ENCODE measurements around the gene METTL26.
A peak's percentile ranks its signal among the peaks of the same experiment; 100 is the strongest.

METTL26 gene

GRCh38 chr16:662597-662996 is 26.5 kb upstream of the METTL26 start:
- Histone ChIP-seq H3K4me3 (no peak overlapping the region), H3K9ac (ENCODE audit: insufficient read length) (no peak overlapping the region), H3K9me3 (ENCODE audit: low read depth, low read length) (no peaks in the 10 kb centered on the region), H3K36me3 (ENCODE audit: insufficient read depth, low read length) (no peaks in the 10 kb centered on the region; the same call in 1 of the 2 replicates), H3K27ac (no peak overlapping the region)
- no peak for TF ChIP-seq POLR2AphosphoS5 (IDR thresholded peaks at IDR 0.05; ENCODE audit: borderline replicate concordance, low read depth, low read length)
- TF ChIP-seq EZH2 (IDR thresholded peaks at IDR 0.05) = no peak
- DNase-seq (ENCODE audit: low read depth, low spot score) = no peak

- Histone ChIP-seq H3K36me3 (ENCODE audit: insufficient read depth, low read length) (no peaks in the 10 kb centered on the region; the same call in 1 of the 2 replicates), H3K9ac (ENCODE audit: insufficient read length) (no peak overlapping the region), H3K27ac (no peak overlapping the region), H3K9me3 (ENCODE audit: low read depth, low read length) (no peaks in the 10 kb centered on the region), H3K4me3 (no peak overlapping the region)
- no peak for DNase-seq (ENCODE audit: low read depth, low spot score)
- TF ChIP-seq EZH2 (IDR thresholded peaks at IDR 0.05) = no peak
- TF ChIP-seq FOXP2 (optimal IDR thresholded peaks at IDR 0.05; ENCODE audit: control extremely low read depth, extremely low read length, insufficient read depth) = no peak
- no peak for TF ChIP-seq POLR2AphosphoS5 (IDR thresholded peaks at IDR 0.05; ENCODE audit: borderline replicate concordance, low read depth, low read length)
Observed at GRCh38 chr16:662095-662494, 26.0 kb upstream of the METTL26 start.

- H3K36me3 ChIP-seq (ENCODE audit: insufficient read depth, low read length) = no peaks in the 10 kb centered on the region; the same call in 1 of the 2 replicates
- 0 out of 2 replicates have a peak overlapping the region, but pooled peaks have one; percentile 36 for H3K27ac ChIP-seq
- DNase-seq (ENCODE audit: low read depth, low spot score) = no peak
- H3K4me3 ChIP-seq = no peak overlapping the region
- TF ChIP-seq POLR2AphosphoS5 (IDR thresholded peaks at IDR 0.05; ENCODE audit: borderline replicate concordance, low read depth, low read length) (no peak), EZH2 (IDR thresholded peaks at IDR 0.05) (no peak), FOXP2 (optimal IDR thresholded peaks at IDR 0.05; ENCODE audit: control extremely low read depth, extremely low read length, insufficient read depth) (no peak)
- H3K9me3 ChIP-seq (ENCODE audit: low read depth, low read length) = no peaks in the 10 kb centered on the region
- H3K9ac ChIP-seq (ENCODE audit: insufficient read length) = peak overlapping the region; percentile 26
Observed at GRCh38 chr16:661184-661821, 25.2 kb upstream of the METTL26 start.

GRCh38 chr16:660459-661183 is 24.5 kb upstream of the METTL26 start:
- H3K9me3 ChIP-seq (ENCODE audit: low read depth, low read length) = no peaks in the 10 kb centered on the region
- DNase-seq (ENCODE audit: low read depth, low spot score) = no peak
- H3K36me3 ChIP-seq (ENCODE audit: insufficient read depth, low read length) = no peaks in the 10 kb centered on the region; the same call in 1 of the 2 replicates
- H3K4me3 ChIP-seq = no peak overlapping the region
- peak overlapping the region; percentile 26 for H3K9ac ChIP-seq (ENCODE audit: insufficient read length)
- H3K27ac ChIP-seq = no peak overlapping the region
- TF ChIP-seq FOXP2 (optimal IDR thresholded peaks at IDR 0.05; ENCODE audit: control extremely low read depth, extremely low read length, insufficient read depth) = no peak
- TF ChIP-seq EZH2 (IDR thresholded peaks at IDR 0.05) = no peak
- TF ChIP-seq POLR2AphosphoS5 (IDR thresholded peaks at IDR 0.05; ENCODE audit: borderline replicate concordance, low read depth, low read length) = no peak

- no peaks in the 10 kb centered on the region for H3K9me3 ChIP-seq (ENCODE audit: low read depth, low read length)
- TF ChIP-seq FOXP2 (optimal IDR thresholded peaks at IDR 0.05; ENCODE audit: control extremely low read depth, extremely low read length, insufficient read depth) (no peak), EZH2 (IDR thresholded peaks at IDR 0.05) (no peak)
- H3K36me3 ChIP-seq (ENCODE audit: insufficient read depth, low read length) = no peaks in the 10 kb centered on the region; the same call in 1 of the 2 replicates
- H3K9ac ChIP-seq (ENCODE audit: insufficient read length) = no peak overlapping the region
- no peak overlapping the region for H3K4me3 ChIP-seq
- no peak for DNase-seq (ENCODE audit: low read depth, low spot score)
- H3K27ac ChIP-seq = no peak overlapping the region
Observed at GRCh38 chr16:660132-660458, 24.0 kb upstream of the METTL26 start.

- Histone ChIP-seq H3K36me3 (ENCODE audit: insufficient read depth, low read length) (no peaks in the 10 kb centered on the region; the same call in 1 of the 2 replicates), H3K9me3 (ENCODE audit: low read depth, low read length) (no peaks in the 10 kb centered on the region), H3K4me3 (no peak overlapping the region), H3K9ac (ENCODE audit: insufficient read length) (no peak overlapping the region), H3K27ac (no peak overlapping the region)
- DNase-seq (ENCODE audit: low read depth, low spot score) = no peak
- TF ChIP-seq POLR2AphosphoS5 (IDR thresholded peaks at IDR 0.05; ENCODE audit: borderline replicate concordance, low read depth, low read length) = no peak
- TF ChIP-seq EZH2 (IDR thresholded peaks at IDR 0.05) = no peak
- no peak for TF ChIP-seq FOXP2 (optimal IDR thresholded peaks at IDR 0.05; ENCODE audit: control extremely low read depth, extremely low read length, insufficient read depth)
Observed at GRCh38 chr16:659618-660017, 23.5 kb upstream of the METTL26 start.

GRCh38 chr16:658679-659571 is 22.8 kb upstream of the METTL26 start:
- TF ChIP-seq POLR2AphosphoS5 (IDR thresholded peaks at IDR 0.05; ENCODE audit: borderline replicate concordance, low read depth, low read length) = no peak
- no peak for TF ChIP-seq EZH2 (IDR thresholded peaks at IDR 0.05)
- no peak for TF ChIP-seq FOXP2 (optimal IDR thresholded peaks at IDR 0.05; ENCODE audit: control extremely low read depth, extremely low read length, insufficient read depth)
- Histone ChIP-seq H3K36me3 (ENCODE audit: insufficient read depth, low read length) (no peaks in the 10 kb centered on the region; the same call in 1 of the 2 replicates), H3K9me3 (ENCODE audit: low read depth, low read length) (no peaks in the 10 kb centered on the region), H3K27ac (no peak overlapping the region), H3K9ac (ENCODE audit: insufficient read length) (no peak overlapping the region), H3K4me3 (no peak overlapping the region)
- no peak for DNase-seq (ENCODE audit: low read depth, low spot score)

- DNase-seq (ENCODE audit: low read depth, low spot score) = no peak
- Histone ChIP-seq H3K9ac (ENCODE audit: insufficient read length) (no peak overlapping the region), H3K9me3 (ENCODE audit: low read depth, low read length) (no peaks in the 10 kb centered on the region), H3K27ac (no peak overlapping the region), H3K4me3 (no peak overlapping the region), H3K36me3 (ENCODE audit: insufficient read depth, low read length) (no peaks in the 10 kb centered on the region; the same call in 1 of the 2 replicates)
- no peak for TF ChIP-seq FOXP2 (optimal IDR thresholded peaks at IDR 0.05; ENCODE audit: control extremely low read depth, extremely low read length, insufficient read depth)
- TF ChIP-seq EZH2 (IDR thresholded peaks at IDR 0.05) = no peak
- no peak for TF ChIP-seq POLR2AphosphoS5 (IDR thresholded peaks at IDR 0.05; ENCODE audit: borderline replicate concordance, low read depth, low read length)
Observed at GRCh38 chr16:657487-657886, 21.4 kb upstream of the METTL26 start.
